Measurements from ENCODE around the gene FTL. TPM values are rescaled to one million over a fixed set of nuclear protein-coding genes. Genes with fewer than 3 reads are reported as not detected.

FTL gene
- polyA plus RNA-seq, 3 donors = 2,018 to 2,741 (median 2,584) TPM

DNA sequence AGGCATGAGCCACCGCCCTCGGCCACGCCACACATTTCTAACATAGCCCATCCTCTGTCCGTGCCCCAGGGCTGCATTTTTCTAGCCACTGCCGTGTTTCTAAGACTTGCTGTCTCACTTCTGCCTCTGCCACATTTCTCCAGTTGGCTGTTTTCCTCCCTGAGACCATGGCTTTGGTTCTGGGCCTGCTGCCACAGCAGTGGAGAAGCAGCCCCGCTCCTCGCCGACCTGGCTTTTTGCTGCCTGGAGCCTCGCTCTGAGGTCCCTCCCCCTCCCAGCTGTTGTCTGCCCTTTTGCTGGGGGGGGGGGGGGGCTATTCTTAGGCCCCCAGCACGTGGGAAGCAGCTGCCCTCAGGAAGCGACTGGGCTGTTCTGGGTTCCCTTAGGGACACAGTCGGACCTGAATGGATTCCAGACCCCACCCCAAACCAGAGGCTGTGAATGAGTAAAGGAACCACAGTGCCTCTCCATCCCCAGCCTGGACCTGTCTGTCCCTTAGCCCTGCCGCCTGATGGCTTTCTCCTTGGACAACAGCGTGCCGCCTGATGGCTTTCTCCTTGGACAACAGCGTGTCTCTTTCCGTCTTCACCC is 24.7 kb downstream of the FTL start:
- no peak for DNase-seq (ENCODE audit: low read depth in 3 of 3, low spot score in 2 of 3)

DNA sequence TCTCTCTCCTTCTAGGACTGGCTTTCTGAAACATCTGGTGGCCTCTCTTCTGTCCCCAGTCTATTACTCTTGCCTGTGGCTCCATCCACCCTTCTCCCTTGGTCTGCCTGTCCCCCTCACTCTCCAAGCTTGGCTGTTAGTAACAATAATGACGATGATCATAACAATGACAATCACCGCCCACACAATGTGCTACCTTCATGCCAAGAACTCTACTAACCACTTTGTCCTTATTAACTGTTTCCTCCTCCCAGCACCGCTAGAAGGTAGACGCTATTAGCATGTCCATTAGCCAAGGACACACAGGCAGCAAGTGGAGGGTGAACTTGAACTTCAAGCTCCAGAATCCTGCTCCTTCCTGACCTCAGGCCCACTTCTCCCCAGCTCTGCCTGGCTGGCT is 25.3 kb downstream of the FTL start:
- DNase-seq (ENCODE audit: low read depth in 3 of 3, low spot score in 2 of 3) = no peak

DNA sequence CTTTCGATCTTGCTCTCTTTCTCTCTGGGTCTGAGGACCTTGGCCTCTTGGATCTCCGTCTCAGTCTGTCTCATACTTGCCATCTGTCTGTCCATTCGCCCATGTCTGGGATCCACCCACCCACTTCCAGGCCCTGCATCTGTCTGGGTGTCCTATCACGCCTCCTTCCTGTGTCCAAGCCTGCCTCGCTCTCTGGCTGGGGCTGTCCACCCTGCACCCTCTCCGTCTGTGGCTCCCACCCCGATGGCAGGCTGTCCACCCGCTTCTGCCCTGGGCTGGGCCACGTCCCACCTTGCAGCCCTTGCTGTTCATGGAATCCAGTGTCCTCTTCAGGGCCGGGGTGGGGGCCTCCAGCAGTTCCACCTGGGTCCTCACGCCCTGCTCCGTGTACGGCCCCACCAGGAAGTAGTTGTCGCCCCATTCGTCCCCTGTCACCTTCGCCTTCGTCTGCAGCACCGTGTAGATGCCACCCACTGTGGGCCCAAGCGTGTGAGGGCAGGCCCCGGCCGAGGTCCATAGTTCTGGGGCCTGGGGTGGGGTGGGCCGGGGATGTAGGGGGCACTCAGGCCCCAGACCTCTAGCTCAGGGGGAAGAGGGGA is 26.0 kb downstream of the FTL start:
- no peak for DNase-seq (ENCODE audit: low read depth in 3 of 3, low spot score in 2 of 3)

DNA sequence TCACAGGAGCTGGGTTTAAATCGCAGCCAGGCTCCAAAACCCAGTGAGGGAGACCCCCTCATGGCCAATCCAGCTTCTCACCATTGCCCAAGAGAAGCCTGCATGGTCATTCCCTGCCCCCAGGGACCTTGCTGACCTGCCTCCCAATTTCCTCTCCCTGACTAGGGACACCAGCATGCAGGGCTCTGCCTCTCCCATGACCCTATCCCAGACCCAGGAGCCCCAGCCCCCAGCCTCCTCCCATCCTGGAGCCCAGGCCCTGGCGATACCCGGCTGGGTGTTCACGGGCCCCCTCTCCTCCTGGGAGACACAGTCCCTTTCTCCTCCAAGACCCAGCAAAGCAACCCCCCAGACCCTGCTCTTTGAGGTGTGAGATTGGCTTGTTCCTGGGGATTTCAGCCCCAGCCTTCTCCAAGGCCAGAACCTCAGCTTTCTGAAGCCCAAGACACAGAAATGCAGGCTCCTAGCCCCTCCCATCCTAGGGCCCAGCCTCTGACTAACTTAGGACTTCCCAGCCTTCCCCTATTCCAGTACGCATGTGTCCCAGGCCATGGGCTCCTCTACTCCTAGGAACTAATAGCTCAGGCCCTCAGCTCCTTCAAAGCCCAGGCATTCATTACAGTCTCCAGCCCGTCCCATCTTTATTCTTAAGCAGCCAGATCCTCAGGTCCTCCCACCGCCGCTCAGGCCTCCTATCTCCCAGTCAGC is 26.9 kb downstream of the FTL start:
- peak in 2 of 3 donors; percentile 13 to 33 for DNase-seq (ENCODE audit: low read depth in 3 of 3, low spot score in 2 of 3)

DNA sequence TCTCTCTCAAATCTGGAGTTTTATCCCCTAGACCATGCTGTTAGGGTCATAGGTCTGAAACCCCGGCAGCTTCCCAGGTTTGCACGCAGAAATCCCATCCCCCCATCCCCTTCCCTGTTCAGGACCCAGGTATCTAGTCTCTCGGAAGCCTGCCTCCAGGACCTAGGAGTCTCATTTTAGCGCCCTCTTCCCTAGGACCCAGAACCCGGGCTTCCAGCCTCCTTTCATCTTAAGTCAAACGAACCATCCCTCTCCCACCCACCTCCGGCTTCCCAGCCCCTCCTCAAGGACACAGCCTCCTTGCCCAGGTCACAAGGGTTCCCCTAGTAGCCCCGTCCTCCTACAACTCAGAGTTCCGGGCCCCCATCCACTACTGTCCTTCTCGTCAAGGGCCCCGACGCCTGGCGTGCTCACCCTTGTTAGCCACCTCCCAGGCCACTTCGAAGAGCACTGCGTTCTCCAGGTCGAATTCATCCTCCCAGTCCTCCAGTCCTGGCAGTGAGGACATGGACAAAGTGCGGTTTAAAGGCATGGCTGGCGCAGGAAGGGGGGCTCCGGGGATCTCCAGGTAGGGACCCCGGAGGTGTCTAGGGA is 27.6 kb downstream of the FTL start:
- DNase-seq (ENCODE audit: low read depth in 3 of 3, low spot score in 2 of 3) = no peak

DNA sequence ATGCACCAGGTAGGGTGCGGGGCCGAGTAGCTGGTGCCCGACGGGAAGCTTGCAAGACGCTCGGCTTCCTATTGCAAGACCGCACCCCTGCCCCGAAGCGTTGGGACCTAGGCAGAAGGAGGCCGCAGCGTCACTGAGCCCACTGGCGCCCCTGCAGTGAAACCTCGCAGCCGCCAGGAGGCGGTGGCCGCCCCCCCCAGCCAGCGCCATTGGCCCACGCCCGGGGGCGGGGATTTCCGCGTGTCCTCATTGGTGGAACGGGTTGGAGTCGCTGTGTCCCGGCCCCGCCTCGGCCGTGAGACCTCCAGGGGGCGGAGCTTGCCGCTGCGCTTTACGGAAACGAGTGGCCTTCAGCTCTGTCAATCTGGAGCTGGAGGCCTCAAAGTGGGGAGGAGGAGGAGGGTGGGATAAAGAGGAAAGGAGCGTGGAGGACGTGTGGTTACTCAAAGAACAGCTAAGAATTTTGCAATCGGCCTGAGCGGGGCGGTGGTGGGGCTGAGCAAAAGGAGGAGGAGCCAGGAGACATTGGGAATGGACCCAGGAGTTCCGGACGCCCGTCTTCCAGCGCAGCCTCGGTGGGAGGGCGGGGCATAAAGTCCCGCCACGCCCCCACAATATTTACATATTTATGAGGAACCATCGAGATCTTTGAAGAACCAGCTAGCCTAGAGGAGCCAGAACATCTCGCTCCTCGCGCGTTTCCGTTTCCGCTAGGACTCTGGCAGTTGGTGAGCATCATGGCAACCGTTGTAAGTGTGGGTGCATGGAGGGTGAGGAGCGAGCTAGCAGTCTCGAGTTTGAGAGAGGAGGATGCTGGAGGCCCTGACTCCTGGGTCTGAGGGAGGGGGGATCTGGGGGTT is 28.3 kb downstream of the FTL start, which contains the start of the genes GYS1 and RUVBL2:
TSS of gene GYS1 (minus strand) at position 135 of the 860 bp plus-strand sequence. CDS start 197 bp downstream, outside the sequence.
TSS of gene RUVBL2 (plus strand) at position 713 of the 860 bp plus-strand sequence. CDS start at position 738, 25 bp downstream.
- DNase-seq (ENCODE audit: low read depth in 3 of 3, low spot score in 2 of 3) = peak; percentile 96 to 100 (median 98)

DNA sequence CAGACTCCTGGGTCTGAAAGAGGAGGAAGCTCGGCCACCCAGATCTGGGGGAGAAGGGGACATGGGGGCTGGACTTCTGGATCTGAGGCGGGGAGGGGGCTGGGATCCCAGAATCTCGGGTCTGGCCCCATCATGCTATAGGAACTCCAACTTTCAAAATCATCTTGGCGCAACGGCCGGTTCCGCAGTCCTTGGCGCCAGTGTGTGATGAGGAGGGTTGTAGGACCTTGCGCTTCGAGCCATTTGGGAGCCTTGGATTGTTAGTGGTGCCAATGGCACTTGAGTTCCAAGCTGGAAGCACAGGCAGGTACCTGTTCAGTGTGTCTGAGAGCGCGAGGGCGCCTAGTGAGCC is 28.9 kb downstream of the FTL start:
- no peak for DNase-seq (ENCODE audit: low read depth in 3 of 3, low spot score in 2 of 3)

DNA sequence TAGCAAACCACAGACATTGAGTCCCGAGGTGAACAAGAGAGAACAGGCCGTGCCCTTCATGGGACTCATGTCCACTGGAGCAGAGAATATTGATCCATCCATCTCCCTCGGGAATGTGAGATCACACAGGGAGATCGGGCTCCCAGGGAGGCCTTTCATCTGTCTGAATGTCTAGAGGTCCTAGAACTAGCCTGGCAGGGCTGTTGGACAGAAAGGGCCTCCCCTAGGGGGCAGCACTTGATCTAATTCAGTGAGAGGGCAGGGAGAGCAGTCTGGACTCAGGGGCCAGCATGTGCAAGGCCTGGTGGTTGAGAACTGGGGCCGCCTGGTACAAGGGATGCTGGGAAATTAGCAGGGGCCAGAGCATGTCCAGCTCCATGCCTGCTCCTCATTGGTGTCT is 32.9 kb downstream of the FTL start:
- no peak for DNase-seq (ENCODE audit: low read depth in 3 of 3, low spot score in 2 of 3)

DNA sequence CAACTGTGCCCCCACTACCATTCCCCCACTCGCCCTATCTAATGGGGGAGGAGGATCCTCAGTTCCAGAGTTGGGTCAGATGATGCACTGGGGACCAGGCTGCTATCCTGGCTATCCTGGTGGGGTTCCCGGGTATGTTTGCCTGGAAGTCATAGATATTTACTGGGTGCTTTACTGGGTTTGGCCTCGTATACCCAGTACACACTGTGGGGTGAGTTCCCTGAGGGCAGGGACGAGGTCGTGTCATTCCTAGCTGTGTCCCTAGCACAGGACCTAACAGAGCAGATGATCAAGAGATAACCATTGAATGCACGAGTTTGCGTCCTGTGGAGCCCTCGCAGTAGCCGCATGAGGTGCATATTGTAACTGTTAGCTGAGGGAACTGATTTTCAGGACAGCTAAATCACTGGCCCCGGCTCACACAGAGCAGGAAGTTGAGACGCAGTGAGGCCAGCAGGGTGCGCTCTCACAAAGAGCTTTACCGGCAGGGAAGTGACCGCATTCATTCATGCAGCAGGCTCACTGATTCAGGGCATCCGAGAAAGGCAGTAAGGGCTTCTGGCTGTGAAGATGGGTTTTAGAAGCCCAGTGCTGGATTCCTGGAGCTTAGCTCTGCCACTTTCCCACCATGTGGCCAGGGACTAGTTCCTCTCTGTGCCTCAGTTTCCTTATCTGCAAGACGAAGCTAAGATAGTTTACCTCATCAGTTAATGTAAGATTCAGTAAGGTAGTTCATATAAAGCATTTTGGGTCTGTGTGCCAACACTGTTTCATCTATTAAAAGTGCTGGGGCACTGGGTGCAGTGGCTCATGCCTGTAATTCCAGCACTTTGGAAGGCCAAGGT is 34.6 kb downstream of the FTL start:
- DNase-seq (ENCODE audit: low read depth in 3 of 3, low spot score in 2 of 3) = peak in 1 of 3 donors; percentile 41

DNA sequence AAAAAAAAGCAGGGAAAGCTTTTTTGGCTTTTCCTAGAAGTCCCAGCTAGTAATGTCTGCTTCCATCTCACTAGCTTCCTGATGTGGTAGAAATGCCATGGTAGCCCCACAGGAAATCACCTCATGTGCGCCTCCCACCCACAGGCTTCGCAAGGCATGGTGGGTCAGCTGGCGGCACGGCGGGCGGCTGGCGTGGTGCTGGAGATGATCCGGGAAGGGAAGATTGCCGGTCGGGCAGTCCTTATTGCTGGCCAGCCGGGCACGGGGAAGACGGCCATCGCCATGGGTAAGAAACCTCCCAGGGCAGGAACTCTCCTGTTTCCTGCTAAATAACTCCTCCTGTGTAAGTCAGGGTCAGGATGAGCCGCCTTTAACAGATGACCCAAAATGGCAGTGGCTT is 39.0 kb downstream of the FTL start:
- no peak for DNase-seq (ENCODE audit: low read depth in 3 of 3, low spot score in 2 of 3)

DNA sequence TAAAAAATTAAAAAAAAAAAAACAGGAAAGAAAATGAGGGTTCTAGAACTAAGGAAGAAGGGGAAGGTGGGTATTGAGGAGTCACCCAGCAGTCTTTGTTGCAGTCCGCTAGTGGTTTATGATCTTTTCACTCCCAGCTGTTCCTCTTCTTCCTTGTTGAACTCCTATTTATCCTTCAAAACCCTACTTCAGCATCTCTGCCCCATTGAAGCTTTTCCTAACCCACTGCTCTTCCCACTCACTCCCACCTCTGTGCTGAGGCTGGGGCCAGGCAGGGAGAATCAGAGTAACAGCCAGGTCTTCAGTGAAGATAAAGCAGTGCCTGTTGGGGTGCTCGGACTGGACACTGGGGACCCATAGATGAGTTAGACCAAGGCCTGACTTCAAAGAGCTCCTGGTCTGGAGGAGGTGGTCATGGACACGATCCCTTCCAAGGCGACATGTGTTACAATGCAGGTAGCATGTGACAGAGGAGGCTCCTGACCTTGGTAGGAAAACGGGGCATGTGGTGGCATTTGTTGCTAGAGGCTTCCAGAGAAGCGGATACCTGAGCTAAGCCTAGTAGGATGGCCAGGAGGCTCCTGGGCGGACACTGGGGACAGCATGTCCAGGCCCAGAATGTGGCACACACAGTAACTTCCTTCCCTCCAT is 40.0 kb downstream of the FTL start:
- no peak for DNase-seq (ENCODE audit: low read depth in 3 of 3, low spot score in 2 of 3)

DNA sequence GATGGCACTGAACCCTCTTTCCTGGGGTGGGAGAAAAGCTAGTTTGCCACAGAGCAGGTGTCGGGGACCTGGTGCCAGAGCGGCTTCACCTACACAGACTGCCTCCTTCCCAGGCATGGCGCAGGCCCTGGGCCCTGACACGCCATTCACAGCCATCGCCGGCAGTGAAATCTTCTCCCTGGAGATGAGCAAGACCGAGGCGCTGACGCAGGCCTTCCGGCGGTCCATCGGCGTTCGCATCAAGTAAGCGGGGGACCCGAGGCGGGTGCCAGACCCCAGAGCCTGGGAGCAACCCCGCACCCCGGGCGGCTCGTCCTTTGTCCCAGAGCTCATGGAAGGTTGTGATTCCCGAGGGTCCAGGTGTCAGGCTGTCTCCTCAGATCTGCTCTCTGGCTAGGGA is 41.8 kb downstream of the FTL start:
- DNase-seq (ENCODE audit: low read depth in 3 of 3, low spot score in 2 of 3) = no peak

DNA sequence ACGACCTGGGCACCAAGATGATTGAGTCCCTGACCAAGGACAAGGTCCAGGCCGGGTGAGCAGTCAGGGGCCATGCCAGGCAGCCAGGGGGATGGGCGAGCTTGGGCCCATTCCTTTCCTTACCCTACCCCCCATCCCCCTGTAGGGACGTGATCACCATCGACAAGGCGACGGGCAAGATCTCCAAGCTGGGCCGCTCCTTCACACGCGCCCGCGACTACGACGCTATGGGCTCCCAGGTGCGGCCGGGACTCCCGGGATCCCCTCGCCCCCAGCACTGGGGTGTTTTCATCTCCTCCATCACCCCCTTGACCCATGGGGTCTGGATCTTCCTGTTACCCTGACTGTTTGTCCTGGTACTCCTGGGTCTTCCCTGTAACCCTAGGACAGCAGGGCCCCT is 44.7 kb downstream of the FTL start:
- DNase-seq (ENCODE audit: low read depth in 3 of 3, low spot score in 2 of 3) = no peak

DNA sequence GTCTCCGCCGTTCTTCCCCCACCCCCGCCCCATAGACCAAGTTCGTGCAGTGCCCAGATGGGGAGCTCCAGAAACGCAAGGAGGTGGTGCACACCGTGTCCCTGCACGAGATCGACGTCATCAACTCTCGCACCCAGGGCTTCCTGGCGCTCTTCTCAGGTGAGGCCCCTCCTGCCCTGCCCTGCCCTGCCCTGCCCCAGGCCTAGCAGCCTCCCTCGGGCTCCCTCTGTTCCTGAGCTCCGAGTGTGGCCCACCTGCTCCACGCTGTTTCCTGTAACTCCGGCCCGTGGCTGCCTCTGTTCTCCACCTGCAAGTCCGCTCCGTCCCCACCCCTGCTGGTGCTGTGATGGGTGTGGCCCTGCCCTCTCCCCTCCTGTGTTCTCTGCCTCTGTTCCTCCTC is 45.3 kb downstream of the FTL start:
- DNase-seq (ENCODE audit: low read depth in 3 of 3, low spot score in 2 of 3) = no peak

DNA sequence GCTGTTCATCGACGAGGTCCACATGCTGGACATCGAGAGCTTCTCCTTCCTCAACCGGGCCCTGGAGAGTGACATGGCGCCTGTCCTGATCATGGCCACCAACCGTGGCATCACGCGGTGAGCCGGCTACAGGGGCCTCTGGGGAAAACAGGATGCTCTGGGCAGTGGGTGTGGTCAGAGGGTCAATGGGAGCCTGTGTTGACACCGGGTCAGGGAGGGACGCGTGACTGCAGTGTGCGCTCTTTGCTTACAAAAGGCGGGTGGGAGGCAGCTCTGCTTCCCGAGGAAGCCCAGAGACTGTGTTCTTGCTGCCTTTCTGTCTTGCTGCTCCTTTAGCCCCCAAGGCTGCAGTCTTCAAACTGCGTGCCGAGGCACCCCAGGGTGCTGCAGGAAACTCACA is 46.1 kb downstream of the FTL start:
- no peak for DNase-seq (ENCODE audit: low read depth in 3 of 3, low spot score in 2 of 3)

DNA sequence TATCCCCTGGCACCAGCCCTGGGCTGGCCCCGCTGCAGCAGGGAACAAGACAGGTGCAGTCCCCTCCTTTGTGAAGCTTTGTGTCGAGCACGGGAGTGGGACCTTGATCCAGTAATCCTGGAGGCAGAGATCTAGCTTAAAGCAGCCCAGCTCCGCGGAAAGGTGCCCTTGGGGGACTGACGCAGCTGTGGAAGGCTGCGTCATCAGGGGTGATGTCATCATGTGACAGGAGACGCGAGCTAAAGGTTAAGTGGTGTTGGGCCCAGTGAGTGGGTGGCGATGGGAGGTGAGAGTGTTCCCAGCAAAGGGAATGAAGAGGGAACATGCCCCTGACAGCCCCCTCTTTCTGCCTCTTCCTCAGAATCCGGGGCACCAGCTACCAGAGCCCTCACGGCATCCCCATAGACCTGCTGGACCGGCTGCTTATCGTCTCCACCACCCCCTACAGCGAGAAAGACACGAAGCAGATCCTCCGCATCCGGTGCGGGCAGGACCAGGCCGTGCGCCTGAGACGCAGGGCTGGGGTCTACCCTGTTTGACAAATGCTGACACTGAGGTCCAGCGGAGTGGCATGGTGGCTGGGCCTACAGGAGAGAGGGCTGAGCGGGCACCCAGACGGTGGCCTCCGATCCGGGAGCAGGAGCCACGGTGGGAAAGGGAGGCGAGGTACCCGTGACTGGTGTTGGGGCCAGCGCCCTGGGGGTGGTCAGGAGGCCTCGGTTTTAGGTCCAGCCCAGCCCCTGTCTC is 49.2 kb downstream of the FTL start:
- DNase-seq (ENCODE audit: low read depth in 3 of 3, low spot score in 2 of 3) = no peak

DNA sequence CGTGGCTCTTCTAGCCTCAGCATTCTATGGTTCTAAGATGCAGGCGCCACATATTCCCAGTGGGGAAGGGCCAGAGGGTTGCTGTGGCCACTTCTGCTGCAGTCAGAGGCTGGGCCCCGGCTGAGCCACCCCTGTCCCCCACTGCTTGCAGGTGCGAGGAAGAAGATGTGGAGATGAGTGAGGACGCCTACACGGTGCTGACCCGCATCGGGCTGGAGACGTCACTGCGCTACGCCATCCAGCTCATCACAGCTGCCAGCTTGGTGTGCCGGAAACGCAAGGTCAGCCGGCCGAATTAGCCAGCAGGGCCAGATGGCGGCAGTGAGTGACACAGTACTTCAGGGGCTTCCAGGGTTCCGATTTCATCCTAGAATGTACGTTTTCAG is 49.8 kb downstream of the FTL start:
- no peak for DNase-seq (ENCODE audit: low read depth in 3 of 3, low spot score in 2 of 3)

DNA sequence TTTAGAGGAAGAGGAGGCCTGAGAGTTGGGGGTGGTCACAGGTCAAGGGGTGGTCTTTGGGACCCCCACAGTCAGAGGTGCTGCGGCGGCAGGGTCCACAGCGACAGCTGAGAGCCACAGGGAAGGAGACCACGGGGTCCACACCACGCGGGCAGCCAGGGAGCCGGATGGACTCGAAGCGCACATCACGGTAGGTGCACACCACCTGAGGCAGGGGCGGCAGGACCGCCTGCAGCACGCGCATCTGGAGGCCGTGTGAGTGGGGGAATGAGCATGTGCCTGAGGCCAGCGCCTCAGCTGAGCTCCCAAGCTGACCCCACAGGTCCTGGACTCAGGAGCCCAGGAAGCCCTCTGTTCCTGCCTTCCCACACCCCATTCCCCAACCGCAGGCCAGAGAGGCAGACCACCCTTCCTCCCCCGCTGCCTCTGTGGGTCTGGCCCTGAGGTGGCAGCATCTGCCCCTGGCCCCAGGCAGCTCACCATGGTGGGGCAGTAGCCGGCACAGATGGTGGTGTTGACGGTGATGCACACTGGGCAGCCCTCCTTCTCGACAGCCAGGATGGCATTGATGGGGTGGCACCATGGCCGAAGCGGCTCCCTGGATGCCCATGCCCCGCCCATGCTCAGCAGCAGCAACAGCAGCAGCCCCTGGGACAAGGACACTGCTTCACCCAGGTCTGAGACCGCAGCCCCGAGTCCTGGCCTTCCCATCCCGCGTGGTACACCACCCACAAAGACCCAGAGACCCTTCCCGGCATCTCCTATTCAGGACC is 51.1 kb downstream of the FTL start:
- DNase-seq (ENCODE audit: low read depth in 3 of 3, low spot score in 2 of 3) = no peak

Measured in right renal cortex interstitium (tissue), 3 donors.